GM12892 (cell line): ENCODE results near the gene MED26.

ENCODE experiments used
- POLR2A ChIP-seq: IDR thresholded peaks from 2 replicates; pipeline ENCODE4 v1.6.1; 2011; ENCODE audit warnings: low read depth, low read length, control low read depth
- POLR2AphosphoS5 ChIP-seq: IDR thresholded peaks from 2 replicates; pipeline ENCODE4 v1.6.1; 2011; ENCODE audit warnings: low read depth, low read length, control low read depth

DNA sequence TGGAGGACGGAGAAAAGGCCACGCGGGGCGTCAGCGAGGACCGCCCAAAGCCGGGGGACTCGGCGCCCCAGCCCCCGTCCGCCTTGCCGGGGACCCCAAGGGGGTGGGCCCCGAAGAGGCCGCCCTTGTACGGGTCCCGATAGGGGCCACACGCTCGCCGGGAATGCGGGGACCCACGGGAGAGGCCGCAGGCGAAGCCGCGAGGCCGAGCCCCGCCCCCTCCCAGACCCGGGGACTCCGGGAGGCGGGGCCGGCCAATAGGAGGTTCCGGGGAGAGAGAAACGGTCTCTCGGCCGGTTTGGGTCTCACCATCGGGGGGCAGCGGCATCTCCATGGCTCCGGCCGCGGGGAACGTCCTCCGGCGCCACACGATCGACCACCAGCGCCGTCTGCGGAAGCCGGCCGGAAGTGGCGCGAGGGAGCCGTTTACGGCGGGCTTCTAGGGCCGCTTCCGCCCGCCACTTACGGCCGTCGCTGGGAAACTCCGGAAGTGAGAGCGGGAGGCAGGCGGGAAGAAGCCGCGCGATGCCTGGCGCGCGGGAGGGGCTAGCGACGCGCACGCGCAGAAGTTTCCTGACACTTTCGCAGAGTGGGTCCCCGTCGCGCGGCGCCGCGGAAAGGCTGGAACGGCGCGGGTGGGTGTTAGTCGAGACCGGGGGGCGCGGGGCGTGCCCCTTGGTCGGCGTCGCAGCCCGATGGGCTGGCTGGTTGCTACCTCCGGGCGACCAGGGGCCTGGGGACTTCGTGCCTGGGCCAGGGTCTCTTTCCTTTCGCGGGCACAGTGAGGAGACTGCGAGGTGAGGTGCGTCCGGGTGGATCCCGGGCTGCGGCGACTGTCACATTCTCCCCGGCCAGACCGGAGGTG is 85.7 kb downstream of the MED26 start, which contains the start of gene CHERP:
- peak; percentile 86 for TF ChIP-seq POLR2A
- peak; percentile 84 for TF ChIP-seq POLR2AphosphoS5
